HG02610 (cell line): ENCODE results near the gene SERPINB4.
A peak's percentile ranks its signal among the peaks of the same experiment; 100 is the strongest.

ENCODE experiments used
- ATAC-seq: cut with Tn5 transposase; IDR thresholded peaks from one replicate; pipeline ENCODE4 v1.9.1; 2021; ENCODE audit warnings: mild to moderate bottlenecking, moderate library complexity; ENCODE audit not compliant: unreplicated experiment

The SERPINB4 gene

DNA sequence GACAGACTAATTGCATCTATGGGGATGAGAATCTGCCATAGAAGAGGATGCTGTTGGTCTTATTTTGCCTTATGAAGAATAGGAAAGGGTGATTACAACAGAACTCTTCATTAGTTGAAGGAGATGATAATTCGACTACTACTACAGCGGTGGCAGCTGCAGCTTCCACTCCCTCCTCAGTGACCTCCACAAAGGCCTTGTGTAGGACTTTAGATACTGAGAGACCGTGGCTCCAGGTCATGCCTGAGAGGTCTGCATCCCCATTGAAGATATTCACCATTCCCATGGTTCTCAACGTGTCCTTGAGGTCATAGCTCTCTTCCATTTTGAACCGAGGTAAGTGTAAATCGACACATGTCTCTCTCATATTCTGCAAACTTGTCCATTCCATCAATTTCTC is 6.4 kb downstream of the SERPINB4 start:
- ATAC-seq, result no peak

DNA sequence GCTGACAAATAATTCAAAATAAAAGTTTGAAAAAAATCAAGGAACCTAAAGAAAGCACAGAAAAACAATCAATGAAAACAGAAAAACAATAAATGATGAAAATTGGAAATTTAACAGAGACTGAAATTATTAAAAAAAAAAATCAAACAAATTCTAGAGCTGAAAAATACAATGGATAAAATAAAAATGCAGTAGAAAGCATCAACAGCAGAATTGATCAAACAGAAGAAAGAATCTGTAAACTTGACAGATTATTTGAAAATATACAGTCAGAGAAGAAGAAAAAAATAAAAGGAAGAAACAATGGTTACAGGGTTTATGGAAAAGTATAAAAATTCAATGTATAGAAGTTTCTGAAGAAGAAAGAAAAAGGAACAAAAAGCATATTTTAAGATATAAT is 16.2 kb downstream of the SERPINB4 start:
- no peak for ATAC-seq

DNA sequence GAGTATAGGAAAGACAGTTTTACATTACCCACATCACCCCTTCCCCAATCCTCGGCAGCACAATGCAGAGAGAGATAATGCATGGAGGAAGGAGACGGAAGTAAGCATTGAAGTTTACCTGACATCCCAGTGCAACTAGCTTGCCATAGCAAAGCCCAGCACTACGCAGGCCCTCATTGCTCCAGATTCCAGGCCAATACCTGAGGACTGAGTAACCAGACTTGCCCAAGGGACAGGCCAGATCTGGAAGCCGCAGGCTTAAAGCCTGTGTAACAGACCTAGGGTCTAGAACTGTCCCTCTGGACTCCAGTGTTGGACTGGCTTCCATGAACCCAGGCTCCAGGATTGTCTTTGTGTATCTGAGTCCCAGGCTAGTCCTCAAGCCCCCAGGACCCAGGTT is 17.6 kb downstream of the SERPINB4 start:
- ATAC-seq, result no peak

DNA sequence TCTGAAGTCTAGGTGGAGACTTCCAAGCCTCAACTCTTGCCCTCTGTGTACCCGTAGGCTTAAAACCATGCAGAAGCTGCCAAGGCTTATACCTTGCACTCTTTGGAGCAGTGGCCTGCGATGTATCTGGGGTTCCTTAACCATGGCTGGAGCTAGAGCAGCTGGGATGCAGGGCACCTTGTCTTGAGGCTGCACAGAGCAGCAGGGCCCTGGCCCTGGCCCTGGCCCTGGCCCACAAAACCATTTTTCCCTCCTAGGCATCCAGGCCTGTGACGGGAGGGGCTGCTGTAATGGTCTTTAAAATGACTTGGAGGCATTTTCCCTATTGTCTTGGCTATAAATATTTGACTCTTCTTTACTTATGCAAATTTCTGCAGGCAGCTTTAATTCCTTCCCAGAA is 19.2 kb downstream of the SERPINB4 start:
- no peak for ATAC-seq

DNA sequence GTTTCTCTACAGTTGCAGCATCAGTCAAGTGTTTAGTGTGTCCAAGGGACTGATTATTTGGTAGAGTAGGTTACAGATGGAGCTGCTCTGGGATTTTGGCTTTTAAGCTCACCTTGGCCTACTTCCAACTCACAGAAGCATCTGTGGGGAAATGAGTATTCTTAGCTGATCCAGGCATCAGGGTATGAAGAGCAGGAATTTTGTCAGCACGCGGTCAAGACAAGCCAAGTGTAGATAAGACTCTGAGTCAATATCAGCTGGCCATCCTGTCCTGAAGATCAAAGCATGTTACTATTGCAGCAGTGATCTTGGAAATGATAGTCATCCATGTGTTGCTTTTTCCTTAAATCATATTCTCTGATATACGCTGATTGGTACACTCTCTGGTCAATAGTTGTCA is 24.4 kb downstream of the SERPINB4 start:
- ATAC-seq, result no peak

DNA sequence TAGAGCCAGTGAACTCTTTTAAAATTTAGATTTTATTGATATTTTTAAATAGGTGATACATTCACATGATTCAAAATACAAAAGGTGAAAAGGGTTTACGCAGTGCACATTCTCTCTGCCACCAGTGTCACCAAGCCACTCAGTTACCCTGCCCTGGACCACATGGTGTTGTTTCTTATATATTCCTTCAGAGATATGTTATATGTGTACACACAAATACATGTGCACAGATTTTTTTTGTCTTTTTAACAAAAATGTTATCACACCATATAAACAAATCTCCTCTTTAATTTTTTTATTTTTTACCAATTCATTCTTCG is 26.2 kb downstream of the SERPINB4 start:
- ATAC-seq, result peak; percentile 14

DNA sequence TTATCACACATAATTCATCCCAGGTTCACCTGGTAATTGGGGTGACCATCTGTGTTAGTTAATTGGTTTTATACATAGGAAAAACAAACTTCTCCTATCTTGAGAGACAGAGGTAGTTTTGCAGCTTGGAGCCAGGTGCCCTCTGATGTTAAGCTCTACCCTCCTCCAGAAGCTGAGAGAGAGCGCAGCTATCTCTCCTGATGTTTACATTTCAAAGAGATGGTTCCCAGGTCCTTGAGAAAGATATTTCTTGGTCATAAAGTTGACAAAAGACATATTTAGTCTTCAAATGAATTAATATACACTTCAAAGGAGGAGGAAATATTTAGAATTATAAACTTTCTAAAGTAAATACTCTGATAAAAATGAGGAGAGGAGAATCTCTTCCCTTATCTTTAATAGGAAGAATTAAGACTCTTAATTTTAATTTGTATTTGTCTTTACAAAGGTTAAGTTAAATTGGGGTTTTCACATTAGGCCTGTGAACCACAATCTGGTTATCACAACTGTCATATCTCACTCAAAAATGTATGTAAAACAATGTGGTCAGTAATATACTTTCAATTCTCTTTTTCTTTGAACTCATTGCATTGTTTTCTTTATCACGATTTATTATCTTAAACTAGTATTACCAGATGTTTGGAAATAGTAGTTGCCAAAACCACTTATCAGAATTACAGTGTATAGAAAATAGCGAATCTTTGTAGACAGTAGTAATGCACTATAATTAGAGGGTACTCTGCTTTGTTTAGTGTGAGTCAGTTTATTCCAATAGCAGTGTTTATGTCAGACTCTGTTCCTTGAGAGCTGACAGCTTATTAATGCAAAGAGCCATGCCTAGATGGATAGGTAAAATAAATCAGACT is 26.8 kb downstream of the SERPINB4 start:
- ATAC-seq, result peak; percentile 86

DNA sequence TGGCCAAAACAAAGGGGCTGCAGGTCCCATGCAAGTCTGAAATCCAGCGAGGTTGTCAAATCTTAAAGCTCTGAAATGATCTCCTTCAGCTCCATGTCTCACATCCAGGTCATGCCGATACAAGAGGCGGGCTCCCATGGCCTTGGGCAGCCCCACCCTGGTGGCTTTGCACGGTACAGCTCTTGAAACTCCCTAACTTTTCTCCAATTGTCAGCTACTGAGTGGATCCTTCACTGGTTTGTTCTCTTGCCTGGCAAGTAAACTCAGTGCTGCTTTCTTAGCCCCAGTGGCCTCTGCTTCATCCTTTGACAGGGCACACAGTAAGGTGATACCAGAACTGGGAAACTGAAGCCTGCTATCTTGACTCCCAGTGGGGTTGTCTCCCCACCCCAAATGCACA is 30.6 kb downstream of the SERPINB4 start:
- ATAC-seq, result no peak

DNA sequence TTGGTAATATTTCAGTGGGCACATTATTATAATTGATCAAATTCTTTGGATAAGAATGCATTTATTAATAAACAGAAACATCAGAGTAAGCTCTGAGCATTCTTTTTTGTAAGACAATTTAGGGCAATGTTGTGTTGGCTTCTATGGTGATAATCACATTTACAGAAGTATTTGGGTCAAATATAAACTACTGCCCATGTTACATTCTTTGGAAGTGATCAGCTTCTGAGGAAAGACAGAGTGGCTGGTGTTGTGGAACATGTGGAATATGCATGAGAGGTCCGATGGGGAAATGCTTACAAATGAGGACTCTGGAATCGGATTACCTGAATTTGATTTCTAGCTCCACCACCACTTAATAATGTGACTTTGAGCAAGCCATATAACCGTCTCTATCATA is 37.5 kb downstream of the SERPINB4 start:
- ATAC-seq, result no peak

DNA sequence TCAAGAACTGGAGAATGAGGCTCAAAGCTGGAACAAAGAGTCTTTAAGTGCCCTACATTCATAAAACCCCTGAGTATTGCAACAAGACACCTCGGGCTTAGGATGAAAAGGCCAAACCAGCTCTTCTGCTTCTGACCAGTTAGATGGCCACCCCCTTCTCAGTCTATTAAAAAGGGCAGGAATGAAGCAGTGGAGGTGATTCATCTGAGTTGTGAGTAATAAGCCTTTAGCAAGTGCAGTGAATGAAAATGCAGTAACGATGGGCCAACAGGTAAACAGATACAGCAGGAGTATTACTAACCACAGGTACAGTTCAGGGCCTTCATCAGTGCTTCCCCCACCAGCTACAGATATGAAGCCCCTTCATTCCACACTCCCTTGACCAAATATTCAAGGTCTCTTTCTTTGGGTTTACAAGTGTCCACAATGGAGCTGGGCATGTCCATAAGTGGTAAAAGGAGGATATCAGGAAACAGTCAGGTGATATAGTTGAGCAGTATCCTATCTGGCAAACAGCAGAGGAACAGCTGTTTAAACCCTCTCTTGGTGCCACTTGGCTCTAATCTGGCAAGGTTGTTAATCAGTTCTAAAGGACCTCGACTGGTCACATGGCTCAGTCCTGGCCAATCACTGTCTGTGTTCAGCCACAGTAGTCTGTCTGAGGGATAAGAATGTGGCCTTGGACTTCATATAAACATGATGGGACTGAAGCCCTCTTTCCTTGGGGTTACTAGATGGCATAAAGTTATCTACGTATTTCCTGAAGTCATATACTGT is 39.1 kb downstream of the SERPINB4 start:
- ATAC-seq, result no peak

DNA sequence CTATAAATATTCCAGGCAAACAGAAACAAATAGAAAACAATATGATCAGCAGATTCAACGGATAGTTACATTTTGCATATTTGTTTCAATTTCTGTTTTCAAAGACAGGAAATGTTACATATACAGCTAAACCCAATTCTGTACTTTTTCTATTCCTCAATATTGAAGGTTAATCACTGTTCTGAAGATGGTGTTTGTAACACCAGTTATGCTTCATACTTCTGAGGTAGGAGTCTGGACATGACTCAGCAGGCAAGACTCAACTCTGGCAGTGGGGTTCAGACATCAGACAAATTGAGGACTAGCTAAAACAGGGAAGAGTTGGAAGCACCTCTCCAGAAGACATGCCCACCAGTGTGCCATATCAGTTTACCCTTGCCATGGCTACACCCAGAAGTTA is 40.3 kb downstream of the SERPINB4 start:
- ATAC-seq, result peak; percentile 97

DNA sequence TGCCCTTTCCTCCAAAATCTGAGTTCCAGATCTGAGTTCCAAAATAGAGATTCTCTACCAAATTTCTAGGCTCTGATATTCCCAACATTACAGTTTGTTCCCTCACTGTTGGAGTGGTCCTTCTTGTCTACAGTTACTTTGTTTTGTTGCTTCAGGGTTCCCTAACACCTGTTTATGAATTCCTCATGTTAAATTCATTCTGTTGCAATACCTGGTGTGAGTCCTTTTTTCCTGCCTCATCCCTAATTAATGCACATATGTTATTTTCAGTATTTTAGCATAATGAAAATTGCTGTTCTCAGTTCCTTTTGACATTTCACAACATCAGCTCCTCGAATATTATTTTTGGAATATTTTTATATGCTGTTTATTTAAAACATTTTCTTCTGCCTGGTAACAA is 40.7 kb downstream of the SERPINB4 start:
- no peak for ATAC-seq

DNA sequence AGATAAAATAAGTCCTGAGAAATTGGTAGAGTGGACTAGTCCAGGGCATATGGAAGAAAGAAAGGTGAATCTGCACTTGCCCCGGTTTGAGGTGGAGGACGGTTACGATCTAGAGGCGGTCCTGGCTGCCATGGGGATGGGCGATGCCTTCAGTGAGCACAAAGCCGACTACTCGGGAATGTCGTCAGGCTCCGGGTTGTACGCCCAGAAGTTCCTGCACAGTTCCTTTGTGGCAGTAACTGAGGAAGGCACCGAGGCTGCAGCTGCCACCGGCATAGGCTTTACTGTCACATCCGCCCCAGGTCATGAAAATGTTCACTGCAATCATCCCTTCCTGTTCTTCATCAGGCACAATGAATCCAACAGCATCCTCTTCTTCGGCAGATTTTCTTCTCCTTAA is 47.1 kb downstream of the SERPINB4 start:
- no peak for ATAC-seq

DNA sequence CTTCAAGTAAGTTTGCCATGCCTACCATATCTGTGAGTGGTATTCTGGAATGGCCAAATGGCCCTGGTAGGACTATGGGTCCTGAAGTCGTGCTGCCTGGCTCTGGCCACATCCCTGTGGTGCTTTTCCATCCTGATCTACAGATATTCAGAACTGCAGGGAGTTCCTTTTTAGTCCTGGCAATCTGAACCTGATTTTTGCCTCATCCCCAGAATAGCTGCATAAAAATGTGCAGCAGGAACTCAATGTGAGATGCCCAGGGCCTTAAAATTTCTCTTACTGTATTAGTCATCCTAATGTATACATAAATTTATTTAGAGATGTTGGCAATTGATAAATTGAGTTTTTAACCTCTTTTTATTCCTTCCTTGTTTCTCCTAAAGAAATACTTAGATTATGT is 51.6 kb downstream of the SERPINB4 start:
- no peak for ATAC-seq

DNA sequence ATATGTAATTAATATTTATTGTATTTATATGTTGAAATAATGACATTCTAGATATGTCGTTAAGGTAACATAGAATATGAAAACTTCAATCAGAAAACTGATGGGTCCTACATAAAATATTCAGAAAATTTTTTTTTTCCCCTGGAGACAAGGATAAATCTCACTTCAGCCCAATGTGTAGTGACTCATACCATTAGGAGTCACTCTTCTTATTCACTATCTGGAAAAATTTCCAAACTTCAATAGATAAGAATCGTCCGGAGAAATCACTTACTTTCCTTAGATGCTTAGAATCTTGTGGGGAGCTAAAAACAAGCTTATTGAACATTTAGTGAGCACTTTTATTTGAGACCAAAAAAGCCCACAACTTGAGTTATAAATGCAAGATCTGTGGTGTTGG is 52.3 kb downstream of the SERPINB4 start:
- ATAC-seq, result no peak

DNA sequence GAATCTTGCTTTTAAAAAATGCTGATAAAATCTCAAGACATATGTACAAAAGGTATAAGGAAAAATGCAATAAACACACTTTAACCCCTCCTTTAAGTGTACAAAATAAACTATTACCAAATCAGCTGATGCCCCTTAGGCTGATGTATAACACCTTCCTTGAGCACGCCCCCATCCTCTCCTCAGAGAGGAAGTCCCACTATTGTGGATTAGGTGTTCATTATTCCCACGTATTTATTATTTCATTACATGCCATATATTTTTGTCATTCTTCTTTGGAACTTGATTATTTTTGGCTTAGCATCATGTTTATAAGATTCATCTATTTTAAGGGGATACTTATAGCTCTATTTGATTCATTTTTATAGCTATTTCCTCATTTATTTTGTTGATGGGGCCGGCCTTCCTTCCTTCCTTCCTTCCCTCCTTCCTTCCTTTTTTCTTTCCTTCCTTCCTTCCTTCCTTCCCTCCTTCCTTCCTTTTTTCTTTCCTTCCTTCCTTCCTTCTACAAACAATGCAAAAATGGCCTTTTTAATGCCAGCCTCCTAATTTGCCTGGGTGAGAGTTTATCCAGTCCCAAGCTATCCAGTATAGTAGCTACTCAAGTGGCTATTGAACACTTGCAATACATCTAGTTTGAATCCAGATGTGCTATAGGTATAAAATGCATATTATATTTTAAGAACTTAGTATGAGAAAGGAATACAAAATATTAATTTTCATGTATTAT is 52.9 kb downstream of the SERPINB4 start:
- ATAC-seq, result no peak

DNA sequence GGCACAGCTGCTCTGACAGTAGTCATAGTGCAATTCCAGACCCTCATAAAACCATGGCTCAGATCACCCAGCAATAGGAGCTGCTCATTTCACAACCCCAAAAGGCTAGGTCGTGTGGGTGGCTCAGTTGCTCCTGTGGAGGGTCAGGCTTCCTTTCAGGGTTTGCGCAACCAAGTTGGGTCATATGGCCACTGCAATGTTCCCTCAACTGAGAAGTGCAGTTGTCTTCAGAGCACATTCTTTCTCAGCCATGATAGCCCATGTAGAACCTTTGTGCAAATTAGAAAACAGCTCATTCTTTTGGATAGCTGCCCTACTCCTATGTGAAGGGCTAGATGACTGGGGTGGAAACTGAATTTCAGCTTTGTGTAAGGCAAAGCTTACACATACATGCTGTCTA is 53.7 kb downstream of the SERPINB4 start:
- no peak for ATAC-seq

DNA sequence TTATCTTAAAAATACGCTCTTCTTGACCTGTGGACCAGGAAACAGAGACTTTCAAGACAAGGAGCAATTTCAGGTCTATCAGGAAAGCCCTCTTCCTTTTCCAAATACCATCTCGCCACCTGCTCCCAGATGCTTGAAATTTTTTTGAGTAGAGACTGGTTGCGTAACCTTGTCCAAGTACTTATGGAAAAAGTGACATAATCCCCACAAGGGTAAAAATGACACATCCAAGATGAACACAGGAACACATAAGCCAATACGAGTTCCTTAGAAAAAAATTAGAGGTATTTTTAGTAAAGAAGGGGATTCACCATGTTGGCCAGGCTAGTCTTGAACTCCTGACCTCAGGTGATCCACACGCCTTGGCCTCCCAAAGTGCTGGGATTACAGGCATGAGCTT is 55.1 kb downstream of the SERPINB4 start:
- no peak for ATAC-seq
